HG03025 (cell line): ENCODE results near the gene ZBTB18.

Source experiments
- ATAC-seq: cut with Tn5 transposase; IDR thresholded peaks from one replicate; pipeline ENCODE4 v1.9.1; 2021; ENCODE audit warnings: mild to moderate bottlenecking, moderate library complexity; ENCODE audit not compliant: unreplicated experiment, low FRiP score

ZBTB18 gene

DNA sequence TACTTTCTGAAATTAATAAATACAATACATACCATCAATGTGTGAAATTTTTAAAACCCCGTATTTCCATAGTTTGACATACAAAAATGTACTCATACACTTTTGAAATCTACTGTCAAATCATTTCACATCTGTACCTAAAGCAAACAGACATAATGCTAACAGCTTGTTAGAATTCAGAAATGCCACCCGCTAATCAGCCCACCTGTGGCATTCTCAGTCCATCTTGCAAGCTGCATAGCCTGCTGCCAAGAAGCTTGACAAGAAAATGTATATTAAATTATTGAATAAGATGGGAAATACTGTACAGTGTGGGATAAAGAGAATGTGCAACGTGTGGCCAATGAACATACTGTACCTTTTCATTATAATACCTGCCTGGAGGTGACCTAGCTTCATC lies 55.1 kb downstream of the ZBTB18 start:
- no peak for ATAC-seq
